Right cardiac atrium (tissue), 5 donors: ENCODE results near the gene NT5C3A. TPM values are rescaled to one million over a fixed set of nuclear protein-coding genes. Genes with fewer than 3 reads are reported as not detected.
"Not testable (repeated sequence)": the region's sequence is repeated elsewhere in the genome, so short reads cannot be mapped to it uniquely, and the experiment has no call there.

Source experiments
- ATAC-seq, 2 donors: fragments of 200-7000 bp; cut with Tn5 transposase; one replicate each; pipeline versions ENCODE4 v1.8.0 to v1.9.1; 2020; ENCODE audit warnings: moderate library complexity in 2 of 2, mild to moderate bottlenecking in 1 of 2
- DNase-seq, 3 donors: peaks; one replicate each; pipeline ENCODE4 v3.0.0-alpha.2; 2020
- H3K27ac ChIP-seq: one replicate; pipeline ENCODE4 v1.5.1; 2013; ENCODE audit warnings: mild to moderate bottlenecking, low read length, control low read depth, moderate library complexity
- H3K27me3 ChIP-seq: one replicate; pipeline ENCODE4 v1.6.1; 2013; ENCODE audit not compliant: control insufficient read depth, insufficient read depth
- H3K4me1 ChIP-seq: one replicate; pipeline ENCODE4 v1.6.1; 2013; ENCODE audit warnings: low read length; ENCODE audit not compliant: control insufficient read depth, insufficient read depth
- H3K4me3 ChIP-seq: one replicate; pipeline ENCODE4 v1.5.1; 2013; ENCODE audit warnings: low read length, control low read depth
- H3K9me3 ChIP-seq: one replicate; pipeline ENCODE4 v1.6.1; 2013; ENCODE audit warnings: low read length; ENCODE audit not compliant: control insufficient read depth
- WGBS: extraction: QIAGEN DNeasy Blood & Tissue Kit; methylation state at CpG from one replicate; pipeline ENCODE4 v1.1.7; 2013; 5-methylcytosine and 5-hydroxymethylcytosine counted together
- intact Hi-C, 4 donors: fragments of 100-400 bp; cut with DNase I; formaldehyde crosslinking; loops; one replicate each; pipeline versions ENCODE4 v1.11.0 to v1.14.0; 2022 to 2023
- polyA plus RNA-seq: library from polyadenylated mRNA; stranded (reverse); fragments of 200-250 nt; gene quantifications from one replicate; pipeline ENCODE4 v1.2.3, GENCODE V29; 2013
- total RNA-seq, 4 donors: library from RNA; stranded (reverse); fragmentation: NEBNext Ultra II Directional; extraction: Animal tissue kit (Norgen Biotek cat#: 25700); gene quantifications; one replicate each; pipeline ENCODE4 v1.2.1, GENCODE V29; 2021
- donor health status: healthy with polysubstance abuse.
- donor health status: DM: no; HTN: yes; CAD: no.
- donor health status: DM: no; HTN: no; CAD: no.
- donor health status: DM: no; HTN: yes; CAD: no; lungs with severe emphysema.
- donor health status: DM: yes; HTN: yes; CAD: no.

The NT5C3A gene
- total and polyA plus RNA-seq, 5 donors = 12.8 to 21.9 (median 15.0) TPM

DNA sequence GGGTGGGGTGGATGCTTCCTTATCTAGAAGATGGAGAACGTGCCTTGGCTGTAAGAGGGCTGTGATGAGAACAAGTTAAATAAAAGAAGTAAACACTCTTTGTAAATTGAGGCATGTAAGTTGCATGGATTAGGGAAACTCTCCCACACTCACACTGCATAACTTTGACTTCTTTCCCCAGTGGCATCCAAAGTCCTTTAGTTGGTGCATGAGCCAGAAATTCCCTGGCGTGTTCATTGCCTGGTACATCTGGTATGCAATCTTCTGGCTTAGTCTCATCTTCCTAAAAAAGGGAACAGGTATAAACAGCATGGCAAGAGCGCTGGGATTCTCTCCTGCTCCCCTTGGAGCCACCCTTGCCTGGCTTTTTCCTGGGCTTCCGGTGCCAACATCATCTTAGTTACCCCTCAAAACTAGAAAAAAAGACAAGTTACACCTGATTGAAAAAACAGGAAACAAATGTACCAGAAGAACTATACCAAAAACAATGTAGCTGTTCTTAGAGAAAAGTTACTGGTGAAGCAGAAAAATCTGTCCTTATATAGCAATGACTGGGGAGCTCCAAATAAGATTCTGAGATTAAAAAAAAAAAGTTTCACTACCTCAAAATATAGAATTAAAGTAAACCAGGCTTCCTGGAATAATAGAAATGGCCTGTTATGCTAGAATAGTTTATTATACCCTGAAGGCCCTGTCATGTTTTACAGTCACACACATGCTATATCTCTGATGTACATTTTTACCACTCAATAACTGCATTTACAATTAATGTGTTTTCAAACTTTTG is 36.8 kb upstream of the NT5C3A start:
- Histone ChIP-seq H3K27ac (no peak overlapping the region), H3K9me3 (no peaks in the 10 kb centered on the region), H3K27me3 (no peaks in the 10 kb centered on the region), H3K4me1 (peaks cover 2% of the 10 kb centered on the region), H3K4me3 (no peak overlapping the region)
- intact Hi-C loops = no loop called here
- 71% methylated on average over 4 of the region's 4 CpGs for WGBS
- DNase-seq = no peak
- ATAC-seq = peak in 1 of 2 donors; percentile 70

DNA sequence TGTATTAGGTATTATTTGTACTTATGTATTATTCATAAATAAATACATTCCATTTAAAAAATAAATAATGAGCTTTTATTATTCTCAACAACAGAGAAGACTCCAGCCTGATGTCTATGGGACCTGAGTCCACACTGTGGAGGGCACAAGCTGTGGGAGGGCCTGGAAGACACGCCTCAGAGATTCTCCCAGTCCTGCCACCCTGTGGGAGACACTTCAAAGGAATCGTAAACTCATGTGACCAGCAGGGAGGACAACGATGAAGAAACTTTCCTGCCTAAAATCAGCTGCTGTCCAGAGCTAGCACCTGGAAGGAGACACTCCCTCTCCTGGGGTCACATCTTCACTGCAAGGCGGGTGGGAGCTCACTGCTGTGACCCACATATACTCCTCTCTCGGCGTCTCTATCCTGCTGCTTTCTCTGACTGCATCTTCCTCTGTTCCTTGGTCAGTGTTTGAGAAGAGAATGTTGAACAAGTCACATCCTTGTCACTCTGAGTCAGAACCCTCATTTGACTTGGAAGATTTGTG is 32.2 kb upstream of the NT5C3A start:
- intact Hi-C loops, H3K4me3 ChIP-seq, H3K27me3 ChIP-seq, H3K9me3 ChIP-seq, DNase-seq, ATAC-seq, H3K4me1 ChIP-seq, H3K27ac ChIP-seq: not testable (repeated sequence)
- 78% methylated on average over 5 of the region's 6 CpGs for WGBS

DNA sequence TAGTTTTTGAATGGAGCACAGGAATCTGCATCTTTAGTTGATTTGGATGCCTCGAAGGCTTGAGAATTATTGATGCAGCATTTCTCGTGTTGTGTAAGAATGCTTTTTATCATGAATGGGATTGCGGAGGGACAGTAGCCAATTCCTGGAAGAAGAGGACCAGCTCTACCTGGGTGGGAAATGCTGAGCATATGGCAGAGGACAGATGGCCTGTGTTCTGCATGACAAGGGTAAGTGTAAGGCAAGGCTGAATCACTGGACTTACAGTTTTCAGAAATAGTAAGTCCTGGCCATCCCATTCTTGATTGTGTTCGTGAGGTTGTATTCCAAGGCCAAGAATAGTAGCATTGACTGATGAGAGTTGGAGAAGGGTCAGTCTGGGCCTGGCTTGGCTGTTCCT is 30.7 kb upstream of the NT5C3A start:
- DNase-seq (no peak), ATAC-seq (no peak)
- H3K4me1 ChIP-seq = no peaks in the 10 kb centered on the region
- no peaks in the 10 kb centered on the region for H3K27me3 ChIP-seq
- no peak overlapping the region for H3K4me3 ChIP-seq
- intact Hi-C loops = no loop called here
- 79% methylated on average over 4 of the region's 4 CpGs for WGBS
- no peak overlapping the region for H3K27ac ChIP-seq
- H3K9me3 ChIP-seq = no peaks in the 10 kb centered on the region

DNA sequence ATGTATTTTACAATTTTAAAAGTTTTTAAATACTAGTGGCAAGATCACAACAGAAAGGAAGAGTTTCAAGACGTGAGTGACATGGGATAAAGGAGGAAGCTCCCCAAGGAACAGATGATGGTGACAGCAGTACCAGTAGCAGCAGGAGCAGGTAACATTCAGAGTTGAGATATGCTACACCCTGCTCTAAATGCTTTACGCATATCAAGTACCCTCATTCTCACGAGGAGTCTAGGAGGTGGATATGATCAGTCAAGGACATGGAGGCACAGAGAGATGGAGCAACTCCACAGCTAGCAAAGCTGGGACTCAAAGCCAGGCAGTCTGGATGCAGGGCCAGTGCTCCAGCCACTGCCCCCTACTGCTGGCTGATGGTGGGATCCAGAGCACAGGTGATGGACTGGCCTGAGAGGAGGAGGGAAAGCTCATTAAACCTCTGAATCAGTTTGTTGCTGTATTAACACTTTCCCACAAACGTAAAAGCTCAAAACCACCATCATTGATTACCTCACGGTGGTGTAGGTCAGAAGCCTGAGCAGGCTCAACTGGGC is 29.1 kb upstream of the NT5C3A start:
- Histone ChIP-seq H3K27ac (no peak overlapping the region), H3K27me3 (no peaks in the 10 kb centered on the region), H3K4me3 (no peak overlapping the region), H3K4me1 (peaks cover 3% of the 10 kb centered on the region), H3K9me3 (no peaks in the 10 kb centered on the region)
- intact Hi-C loops = no loop called here
- WGBS = 79% methylated on average over 5 of the region's 5 CpGs
- DNase-seq = no peak
- ATAC-seq = no peak

DNA sequence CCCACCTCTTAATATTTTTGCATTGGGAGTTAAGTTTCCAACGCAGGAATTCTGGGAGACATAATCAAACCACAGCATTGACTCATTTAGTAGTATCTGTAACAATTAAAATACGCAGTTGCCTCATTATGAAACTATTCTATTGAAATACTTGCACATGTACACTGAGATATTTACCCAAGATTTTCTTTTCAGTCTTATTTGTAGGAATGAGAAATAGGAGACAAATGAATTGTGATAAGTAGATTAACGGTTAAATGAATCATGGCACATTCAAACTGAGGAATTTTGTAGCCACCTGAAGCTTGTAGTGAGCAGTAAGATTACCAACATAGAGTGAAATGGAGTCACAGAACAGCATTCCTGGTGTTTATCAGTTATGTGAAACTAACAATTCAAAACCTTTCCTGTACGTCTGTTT is 28.5 kb upstream of the NT5C3A start:
- intact Hi-C loops = no loop called here
- H3K4me1 ChIP-seq = peaks cover 3% of the 10 kb centered on the region
- no peak overlapping the region for H3K27ac ChIP-seq
- ATAC-seq (no peak), DNase-seq (no peak)
- no peaks in the 10 kb centered on the region for H3K27me3 ChIP-seq
- H3K4me3 ChIP-seq = no peak overlapping the region
- WGBS = 73% methylated on average over 4 of the region's 4 CpGs
- no peaks in the 10 kb centered on the region for H3K9me3 ChIP-seq

DNA sequence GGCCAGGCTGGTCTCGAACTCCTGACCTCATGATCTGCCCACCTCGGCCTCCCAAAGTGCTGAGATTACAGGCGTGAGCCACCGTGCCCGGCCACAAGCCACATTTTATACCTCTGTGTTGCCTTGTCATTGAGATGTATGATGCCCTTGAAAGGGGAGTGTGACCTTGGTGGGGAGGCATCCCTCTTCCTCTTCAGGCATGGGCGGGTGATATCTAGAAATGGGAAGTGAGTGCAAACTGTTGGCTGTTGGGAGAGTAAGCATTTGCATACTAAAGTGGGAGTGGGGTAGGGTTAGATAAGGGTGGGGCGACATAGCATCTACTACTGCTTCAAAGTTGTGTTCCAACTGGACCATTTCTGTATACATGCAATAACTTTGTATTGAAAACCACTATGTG is 26.6 kb upstream of the NT5C3A start:
- no peak overlapping the region for H3K27ac ChIP-seq
- H3K27me3 ChIP-seq = no peaks in the 10 kb centered on the region
- H3K4me1 ChIP-seq = peaks cover 3% of the 10 kb centered on the region
- ATAC-seq = no peak
- intact Hi-C loops = no loop called here
- DNase-seq = no peak
- 91% methylated on average over 7 of the region's 7 CpGs for WGBS
- no peaks in the 10 kb centered on the region for H3K9me3 ChIP-seq
- no peak overlapping the region for H3K4me3 ChIP-seq

DNA sequence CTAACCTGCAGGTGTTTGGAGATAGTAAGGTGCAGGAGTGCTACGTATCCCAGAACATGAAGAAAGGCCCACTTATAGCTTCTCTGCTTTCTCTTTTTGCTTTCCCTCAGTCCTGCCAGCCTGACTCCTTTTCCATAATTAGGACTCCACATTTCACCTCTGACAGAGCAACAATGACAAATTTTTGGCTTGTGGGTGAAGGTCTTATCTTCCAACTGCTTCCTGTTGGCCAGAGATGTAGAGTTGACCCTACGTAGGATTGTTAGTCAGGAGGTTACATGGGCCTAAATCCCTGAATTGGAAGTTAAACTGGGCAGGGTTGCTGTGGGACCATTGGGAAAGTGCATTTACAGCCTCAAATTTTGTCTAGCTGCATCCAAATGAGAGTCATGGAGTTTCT is 25.3 kb upstream of the NT5C3A start:
- 33% methylated on average over 2 of the region's 2 CpGs for WGBS
- H3K4me1 ChIP-seq = peaks cover 3% of the 10 kb centered on the region
- H3K27me3 ChIP-seq = no peaks in the 10 kb centered on the region
- ATAC-seq (peak; percentile 48 to 67), DNase-seq (no peak)
- H3K4me3 ChIP-seq = no peak overlapping the region
- no peak overlapping the region for H3K27ac ChIP-seq
- intact Hi-C loops = no loop called here
- H3K9me3 ChIP-seq = no peaks in the 10 kb centered on the region

DNA sequence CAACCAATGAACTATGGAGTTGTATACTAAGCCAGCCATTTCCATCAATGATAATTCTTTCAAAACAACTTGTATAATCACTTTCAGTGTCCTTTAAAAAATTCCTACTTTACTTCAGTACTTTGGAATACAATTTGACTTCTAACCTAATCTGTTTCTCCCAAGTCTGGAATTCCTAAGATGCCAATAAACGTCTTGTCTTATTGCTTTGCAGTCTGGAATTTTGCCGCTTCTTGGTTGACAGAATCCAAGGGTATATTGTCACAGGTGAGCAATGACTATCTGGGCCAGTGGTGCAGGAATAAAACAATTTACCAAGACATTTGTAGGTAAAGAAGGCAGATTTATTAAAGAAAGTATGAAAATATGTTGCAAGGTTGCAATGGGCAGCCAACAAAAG is 24.8 kb upstream of the NT5C3A start:
- DNase-seq (no peak), ATAC-seq (no peak)
- Histone ChIP-seq H3K9me3 (no peaks in the 10 kb centered on the region), H3K4me1 (peaks cover 3% of the 10 kb centered on the region), H3K27ac (no peak overlapping the region), H3K27me3 (no peaks in the 10 kb centered on the region), H3K4me3 (no peak overlapping the region)
- intact Hi-C loops = no loop called here
- WGBS = 68% methylated on average over 2 of the region's 2 CpGs

DNA sequence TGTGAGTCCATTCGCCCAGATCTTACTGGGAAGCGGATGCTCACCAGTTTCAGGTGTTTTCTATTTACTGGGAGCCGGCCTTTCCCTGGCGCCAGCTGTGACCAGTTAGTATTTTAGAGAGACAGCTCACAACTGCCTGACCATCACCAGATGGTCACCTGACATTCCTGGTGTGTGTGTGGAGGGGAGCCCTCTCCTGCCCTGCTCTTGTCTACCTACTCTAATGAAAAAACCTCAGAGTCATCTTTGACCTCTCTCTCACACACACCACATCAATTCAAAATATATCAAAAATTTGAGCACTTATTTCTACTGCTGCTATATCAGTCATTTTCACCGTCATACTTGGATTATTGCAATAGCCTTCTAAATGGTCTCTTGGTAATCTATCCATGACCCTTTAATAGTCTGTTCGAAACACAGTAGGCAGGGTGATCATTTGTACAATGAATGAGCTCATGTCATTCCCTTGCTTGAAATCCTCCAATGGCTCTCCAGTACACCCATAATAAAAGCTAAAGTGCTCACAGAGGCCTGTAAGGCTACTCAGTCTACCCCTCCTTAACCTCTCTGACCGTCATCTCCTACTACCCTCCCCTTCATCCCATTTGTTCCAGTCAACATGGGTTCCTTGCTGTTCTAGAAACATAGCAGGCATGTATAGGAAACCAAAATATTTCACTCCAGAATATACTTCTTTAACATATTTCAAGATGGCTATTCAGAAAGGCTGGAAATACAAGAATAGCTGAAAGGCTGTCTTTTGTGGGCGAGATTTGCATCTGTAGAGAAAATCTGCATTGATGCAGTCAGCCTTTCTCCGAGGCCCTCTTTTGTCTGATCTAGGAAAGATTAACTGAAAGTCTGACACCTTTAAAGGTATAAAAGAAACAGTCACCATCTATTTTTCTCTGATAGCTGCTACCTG is 17.5 kb upstream of the NT5C3A start:
- H3K27me3 ChIP-seq = no peaks in the 10 kb centered on the region
- H3K4me3 ChIP-seq = no peak overlapping the region
- H3K4me1 ChIP-seq = no peaks in the 10 kb centered on the region
- DNase-seq = no peak
- no peaks in the 10 kb centered on the region for H3K9me3 ChIP-seq
- H3K27ac ChIP-seq = no peak overlapping the region
- intact Hi-C loops = no loop called here
- 88% methylated on average over 9 of the region's 9 CpGs for whole genome bisulfite sequencing
- ATAC-seq = no peak

DNA sequence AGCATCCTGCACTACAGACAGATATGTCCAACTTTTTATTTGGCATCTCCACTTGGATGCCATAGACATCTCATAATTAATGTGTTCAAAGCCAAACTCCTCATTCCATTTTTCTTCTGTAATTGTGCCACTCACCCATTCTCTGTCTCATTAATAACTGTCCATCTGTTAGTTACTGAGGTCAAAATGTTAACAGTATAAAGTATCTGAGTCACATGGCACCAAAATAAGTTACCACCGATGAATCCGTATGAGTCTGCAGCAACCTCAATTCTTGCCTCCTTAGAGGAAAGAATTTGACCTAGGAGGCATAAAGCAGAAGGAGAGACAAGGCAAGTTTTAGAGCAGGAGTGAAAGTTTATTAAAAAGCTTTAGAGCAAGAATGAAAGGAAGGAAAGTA is 16.5 kb upstream of the NT5C3A start:
- no peak overlapping the region for H3K4me3 ChIP-seq
- no peaks in the 10 kb centered on the region for H3K27me3 ChIP-seq
- no peak for DNase-seq
- H3K4me1 ChIP-seq = no peaks in the 10 kb centered on the region
- H3K27ac ChIP-seq = no peak overlapping the region
- intact Hi-C loops = no loop called here
- H3K9me3 ChIP-seq = no peaks in the 10 kb centered on the region
- ATAC-seq = no peak
- WGBS = 87% methylated on average over 2 of the region's 2 CpGs

DNA sequence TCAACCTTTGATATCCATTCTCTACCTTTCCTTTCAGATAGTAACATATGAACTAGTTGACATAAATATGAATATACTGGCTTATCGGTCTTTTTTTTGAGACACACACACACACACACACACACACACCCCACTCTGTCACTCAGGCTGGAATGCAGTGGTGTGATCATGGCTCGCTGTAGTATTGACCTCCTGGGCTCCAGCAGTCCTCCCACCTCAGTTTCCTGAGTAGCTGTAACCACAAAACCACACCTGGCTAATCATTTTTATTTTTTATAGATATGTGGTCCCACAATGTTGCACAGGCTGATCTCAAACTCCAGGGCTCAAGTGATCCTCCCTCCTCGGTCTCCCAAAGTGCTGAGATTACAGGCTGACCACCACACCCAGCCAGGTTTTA is 14.2 kb upstream of the NT5C3A start:
- no peak for DNase-seq
- no peaks in the 10 kb centered on the region for H3K27me3 ChIP-seq
- no peak for ATAC-seq
- no peak overlapping the region for H3K27ac ChIP-seq
- WGBS = 73% methylated on average over 3 of the region's 3 CpGs
- intact Hi-C loops = no loop called here
- H3K4me3 ChIP-seq = no peak overlapping the region
- no peaks in the 10 kb centered on the region for H3K9me3 ChIP-seq
- H3K4me1 ChIP-seq = no peaks in the 10 kb centered on the region
